Fibroblast of skin of right quadriceps (primary cell): ENCODE data around the gene ZNF419.

Experiments used
- DNase-seq: peaks from one replicate; pipeline ENCODE4 v3.0.0-alpha.2; 2013

Gene ZNF419

DNA sequence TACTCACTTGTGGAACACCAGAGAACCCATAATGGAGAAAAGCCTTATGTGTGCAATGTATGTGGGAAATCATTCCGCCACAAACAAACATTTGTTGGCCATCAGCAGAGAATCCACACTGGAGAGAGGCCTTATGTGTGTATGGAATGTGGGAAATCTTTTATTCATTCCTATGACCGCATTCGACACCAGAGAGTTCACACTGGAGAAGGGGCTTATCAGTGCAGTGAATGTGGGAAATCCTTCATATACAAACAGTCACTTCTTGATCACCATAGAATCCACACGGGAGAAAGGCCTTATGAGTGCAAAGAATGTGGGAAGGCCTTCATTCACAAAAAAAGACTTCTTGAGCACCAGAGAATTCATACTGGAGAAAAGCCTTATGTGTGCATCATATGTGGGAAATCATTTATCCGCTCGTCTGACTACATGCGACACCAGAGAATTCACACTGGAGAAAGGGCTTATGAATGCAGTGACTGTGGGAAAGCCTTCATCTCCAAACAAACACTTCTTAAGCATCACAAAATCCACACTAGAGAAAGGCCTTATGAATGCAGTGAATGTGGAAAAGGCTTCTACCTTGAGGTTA lies 50.5 kb downstream of the ZNF419 start:
- peak; percentile 3 for DNase-seq
